IPS-18a (cell line): ENCODE data around the gene JAZF1.

Experiments used
- H3K27ac ChIP-seq: one replicate; pipeline ENCODE4 v1.5.1; 2013; ENCODE audit warnings: low read length
- H3K27me3 ChIP-seq: one replicate; pipeline ENCODE4 v1.6.1; 2013; ENCODE audit warnings: mild to moderate bottlenecking, low read length; ENCODE audit not compliant: control insufficient read depth, insufficient read depth
- H3K36me3 ChIP-seq: one replicate; pipeline ENCODE4 v1.6.1; 2013; ENCODE audit warnings: low read depth, low read length; ENCODE audit not compliant: control insufficient read depth
- H3K4me1 ChIP-seq: one replicate; pipeline ENCODE4 v1.6.1; 2013; ENCODE audit warnings: low read depth, low read length; ENCODE audit not compliant: control insufficient read depth
- H3K4me3 ChIP-seq: one replicate; pipeline ENCODE4 v1.5.1; 2013; ENCODE audit warnings: low read length
- H3K9ac ChIP-seq: one replicate; pipeline ENCODE4 v1.6.1; 2013; ENCODE audit warnings: mild to moderate bottlenecking, low read length, moderate library complexity
- H3K9me3 ChIP-seq: one replicate; pipeline ENCODE4 v1.6.1; 2013; ENCODE audit warnings: low read depth, low read length; ENCODE audit not compliant: control insufficient read depth

The JAZF1 gene

DNA sequence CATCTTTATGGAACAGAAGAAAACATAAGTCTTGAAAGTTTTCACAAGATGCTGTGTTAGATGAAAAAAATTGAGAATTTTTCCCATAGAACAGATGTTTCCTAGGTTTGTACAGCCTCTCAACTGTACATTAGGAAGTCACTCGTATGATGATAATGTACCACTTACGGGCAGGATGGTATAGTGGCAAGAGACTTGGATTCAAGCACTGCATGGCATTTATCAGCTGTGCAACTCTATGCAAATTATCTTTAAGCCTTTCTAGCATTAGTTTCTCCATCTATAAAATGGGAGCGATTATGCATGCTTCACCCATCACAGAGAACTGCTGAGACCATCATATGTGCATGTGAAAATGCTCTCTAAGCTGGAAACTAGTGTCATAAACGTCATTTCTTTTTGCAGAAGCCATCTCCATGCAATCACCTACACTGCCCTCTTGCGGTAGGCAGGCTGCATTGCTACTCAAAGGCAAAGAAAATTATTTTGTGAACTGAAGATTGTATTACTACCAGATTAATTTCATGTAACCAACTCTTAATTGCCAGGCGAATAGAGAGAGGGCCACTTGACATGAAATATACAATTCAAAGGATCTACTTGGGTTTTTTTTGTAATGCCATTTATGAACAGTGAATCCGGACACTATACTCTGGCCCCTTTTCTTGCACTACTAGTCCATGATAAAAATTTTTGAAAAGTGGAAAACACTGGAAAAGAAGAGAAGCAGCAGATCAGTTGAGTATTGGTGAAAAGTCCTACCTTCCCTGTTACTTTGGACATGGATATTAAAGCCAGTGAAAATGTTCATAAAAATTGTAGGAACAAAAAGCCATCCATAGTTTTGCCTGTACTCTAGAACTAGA lies 102.3 kb downstream of the JAZF1 start:
- Histone ChIP-seq H3K4me3 (no peak overlapping the region), H3K36me3 (no peaks in the 10 kb centered on the region), H3K27me3 (no peaks in the 10 kb centered on the region), H3K27ac (no peak overlapping the region), H3K9me3 (no peaks in the 10 kb centered on the region), H3K9ac (no peak overlapping the region), H3K4me1 (no peaks in the 10 kb centered on the region)

GRCh38 chr7:28077616-28078015 lies 103.0 kb downstream of the JAZF1 start:
- Histone ChIP-seq H3K27me3 (no peaks in the 10 kb centered on the region), H3K36me3 (no peaks in the 10 kb centered on the region), H3K9ac (no peak overlapping the region), H3K9me3 (no peaks in the 10 kb centered on the region), H3K4me1 (no peaks in the 10 kb centered on the region), H3K4me3 (no peak overlapping the region), H3K27ac (no peak overlapping the region)

- no peaks in the 10 kb centered on the region for H3K27me3 ChIP-seq
- no peak overlapping the region for H3K27ac ChIP-seq
- H3K9ac ChIP-seq = no peak overlapping the region
- no peak overlapping the region for H3K4me3 ChIP-seq
- H3K36me3 ChIP-seq = no peaks in the 10 kb centered on the region
- H3K9me3 ChIP-seq = no peaks in the 10 kb centered on the region
- no peaks in the 10 kb centered on the region for H3K4me1 ChIP-seq
Observed at GRCh38 chr7:28076423-28077200, 104.0 kb downstream of the JAZF1 start.

DNA sequence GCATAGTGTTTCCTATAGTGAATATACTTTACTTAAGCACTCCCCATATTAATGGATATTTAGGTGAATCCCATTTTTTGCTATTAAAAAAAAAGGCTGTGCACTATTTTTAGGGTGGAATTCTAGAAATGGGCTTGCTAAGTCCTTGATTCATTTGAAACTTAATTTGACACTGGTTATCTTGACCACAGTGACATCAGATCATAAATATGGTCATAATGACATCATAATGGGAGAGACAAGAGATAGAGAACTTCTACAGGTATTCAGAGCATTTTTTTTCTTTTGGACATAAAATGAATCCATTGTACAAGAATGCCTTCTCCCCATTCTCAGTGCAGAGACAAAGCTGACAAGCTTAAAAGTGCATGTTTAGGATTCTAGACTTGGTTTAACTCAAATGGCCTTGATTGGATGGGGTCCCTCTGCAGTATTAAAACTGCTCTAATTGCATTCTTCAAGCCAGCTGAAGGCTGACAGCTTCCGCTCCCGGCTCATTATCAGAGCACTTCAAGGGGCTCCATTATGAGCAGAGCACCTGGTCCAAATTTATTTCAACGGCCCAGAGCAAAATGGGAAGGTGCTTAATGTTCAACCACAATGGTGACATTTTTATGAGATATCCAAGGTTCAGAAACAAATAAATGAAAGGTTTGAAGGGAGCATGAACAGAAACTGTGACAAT lies 104.8 kb downstream of the JAZF1 start:
- H3K36me3 ChIP-seq = no peaks in the 10 kb centered on the region

GRCh38 chr7:28072876-28073514 lies 107.6 kb downstream of the JAZF1 start:
- Histone ChIP-seq H3K4me1 (no peaks in the 10 kb centered on the region), H3K36me3 (no peaks in the 10 kb centered on the region), H3K9ac (no peak overlapping the region), H3K27ac (no peak overlapping the region), H3K27me3 (no peaks in the 10 kb centered on the region), H3K9me3 (no peaks in the 10 kb centered on the region), H3K4me3 (no peak overlapping the region)

More for the DNA sequence above, 104.8 kb downstream of the JAZF1 start:
- H3K27me3 ChIP-seq = no peaks in the 10 kb centered on the region
- no peaks in the 10 kb centered on the region for H3K4me1 ChIP-seq
- H3K27ac ChIP-seq = no peak overlapping the region
- H3K9me3 ChIP-seq = no peaks in the 10 kb centered on the region
- no peak overlapping the region for H3K9ac ChIP-seq
- no peak overlapping the region for H3K4me3 ChIP-seq

DNA sequence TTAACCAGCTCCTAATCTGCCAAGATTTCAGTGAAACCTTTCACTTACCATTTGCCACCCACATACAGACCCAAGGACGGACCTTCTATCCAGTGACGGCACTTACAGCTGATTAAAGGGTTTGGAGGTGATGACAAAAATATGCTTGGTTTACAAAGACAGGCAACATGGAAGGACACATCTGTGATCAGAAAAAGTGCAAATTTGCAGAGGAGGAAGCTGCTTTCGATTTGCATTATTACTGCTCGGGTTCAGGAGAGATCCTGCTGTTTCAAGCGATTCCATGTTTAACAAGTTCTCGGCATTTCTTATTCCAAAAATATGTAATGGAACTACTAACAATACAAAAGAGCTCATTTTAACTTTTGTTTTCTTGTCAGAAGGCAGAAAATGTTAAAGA lies 109.0 kb downstream of the JAZF1 start:
- no peaks in the 10 kb centered on the region for H3K9me3 ChIP-seq
- no peaks in the 10 kb centered on the region for H3K27me3 ChIP-seq
- H3K27ac ChIP-seq = no peak overlapping the region
- no peaks in the 10 kb centered on the region for H3K4me1 ChIP-seq
- H3K4me3 ChIP-seq = no peak overlapping the region
- no peak overlapping the region for H3K9ac ChIP-seq
- no peaks in the 10 kb centered on the region for H3K36me3 ChIP-seq

- no peak overlapping the region for H3K4me3 ChIP-seq
- no peak overlapping the region for H3K27ac ChIP-seq
- H3K4me1 ChIP-seq = no peaks in the 10 kb centered on the region
- H3K36me3 ChIP-seq = no peaks in the 10 kb centered on the region
- no peaks in the 10 kb centered on the region for H3K9me3 ChIP-seq
- no peak overlapping the region for H3K9ac ChIP-seq
- no peaks in the 10 kb centered on the region for H3K27me3 ChIP-seq
Observed at GRCh38 chr7:28070297-28071055, 110.1 kb downstream of the JAZF1 start.

- no peaks in the 10 kb centered on the region for H3K9me3 ChIP-seq
- H3K27ac ChIP-seq = no peak overlapping the region
- H3K9ac ChIP-seq = no peak overlapping the region
- no peaks in the 10 kb centered on the region for H3K27me3 ChIP-seq
- H3K36me3 ChIP-seq = no peaks in the 10 kb centered on the region
- no peak overlapping the region for H3K4me3 ChIP-seq
- H3K4me1 ChIP-seq = no peaks in the 10 kb centered on the region
Observed at GRCh38 chr7:28069807-28070206, 110.8 kb downstream of the JAZF1 start.

- Histone ChIP-seq H3K27me3 (no peaks in the 10 kb centered on the region), H3K4me1 (no peaks in the 10 kb centered on the region), H3K9ac (no peak overlapping the region), H3K36me3 (no peaks in the 10 kb centered on the region), H3K4me3 (no peak overlapping the region), H3K27ac (no peak overlapping the region), H3K9me3 (no peaks in the 10 kb centered on the region)
Observed at GRCh38 chr7:28069388-28069787, 111.2 kb downstream of the JAZF1 start.

- Histone ChIP-seq H3K4me3 (no peak overlapping the region), H3K36me3 (no peaks in the 10 kb centered on the region), H3K27me3 (no peaks in the 10 kb centered on the region), H3K9ac (no peak overlapping the region), H3K9me3 (no peaks in the 10 kb centered on the region), H3K4me1 (no peaks in the 10 kb centered on the region), H3K27ac (no peak overlapping the region)
Observed at GRCh38 chr7:28068811-28069216, 111.8 kb downstream of the JAZF1 start.
